DLD1 (cell line): ENCODE results near the gene RIMS1.
"Not testable (repeated sequence)": the region's sequence is repeated elsewhere in the genome, so short reads cannot be mapped to it uniquely, and the experiment has no call there.

ENCODE experiments used
- in situ Hi-C: cut with HindIII; loops from 2 replicates; pipeline ENCODE4 v1.10.0; 2017; ENCODE audit warnings: low sequenced_read_pairs

The RIMS1 gene

DNA sequence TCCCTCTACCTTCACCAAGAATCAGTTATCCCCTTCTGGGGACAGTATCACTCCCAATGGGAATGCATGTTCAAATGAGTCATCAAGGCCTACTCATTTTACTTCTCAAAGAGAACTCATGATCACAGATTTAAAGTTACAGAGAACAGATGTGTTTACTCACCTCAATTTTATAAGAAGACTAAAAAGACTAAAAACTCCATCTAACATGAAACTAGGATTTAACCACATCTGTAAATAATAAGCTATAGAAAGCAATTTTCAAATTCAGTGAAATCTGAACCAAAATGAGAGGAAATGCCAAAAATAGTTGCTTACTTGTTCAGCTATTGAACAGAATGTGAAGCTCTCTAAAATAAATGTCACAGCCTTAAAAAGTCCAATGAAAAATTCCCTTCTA lies 435.4 kb downstream of the RIMS1 start:
- in situ Hi-C loops: no loop called here

DNA sequence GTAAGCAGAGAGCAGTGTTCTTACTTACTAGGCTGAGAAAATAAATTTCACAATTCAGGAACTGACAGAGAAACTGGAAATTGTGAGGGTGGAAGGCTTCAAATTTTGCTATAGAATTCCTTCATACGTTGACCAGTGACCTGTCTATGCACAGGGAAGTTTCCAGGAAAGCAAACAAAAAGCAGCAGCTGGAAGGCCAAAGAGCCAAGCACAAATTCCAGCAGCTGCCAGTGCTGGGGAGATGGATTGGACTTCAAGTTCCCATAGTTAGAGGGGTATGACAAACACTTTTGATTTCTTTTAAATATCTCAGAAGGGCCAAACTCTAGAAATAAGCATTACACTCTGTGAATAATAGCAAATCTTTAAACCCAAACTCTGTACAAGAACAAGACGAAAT lies 436.4 kb downstream of the RIMS1 start:
- in situ Hi-C loops: no loop called here

DNA sequence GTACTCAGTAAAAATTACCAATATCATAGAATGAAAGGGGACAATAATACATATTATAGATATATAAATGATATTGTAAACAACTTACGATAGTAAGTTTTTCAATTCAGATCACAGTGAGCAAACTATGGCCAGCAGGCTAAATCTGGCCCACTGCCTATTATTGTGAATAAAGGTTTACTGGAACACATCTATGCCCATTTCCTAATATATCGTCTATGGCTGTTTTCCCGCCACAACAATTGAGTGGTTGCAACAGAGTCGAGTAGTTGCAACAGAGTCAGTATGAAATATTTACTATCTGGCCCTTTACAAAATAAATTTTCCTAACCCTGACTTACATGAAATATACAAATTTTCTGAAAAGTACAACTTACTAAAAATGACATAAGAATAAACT lies 438.2 kb downstream of the RIMS1 start:
- in situ Hi-C loops: no loop called here

DNA sequence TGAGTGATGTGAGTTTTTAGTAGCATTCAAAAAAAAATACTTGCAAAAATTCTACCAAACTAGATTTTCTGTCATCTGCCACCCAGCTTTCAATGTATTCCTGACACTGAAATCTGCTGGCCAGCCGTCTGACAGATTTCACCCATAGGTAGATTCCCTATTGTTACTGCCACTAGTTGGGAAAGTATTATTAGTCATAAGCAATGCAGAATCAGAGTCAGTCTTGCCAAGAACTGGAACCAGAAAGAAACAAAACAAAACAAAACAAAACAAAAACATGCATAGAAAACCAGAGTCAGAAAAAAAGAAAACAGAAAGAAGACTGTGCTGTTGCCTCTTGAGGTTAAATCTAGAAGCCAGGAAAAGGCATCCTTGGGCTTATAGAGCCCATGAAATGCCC lies 442.4 kb downstream of the RIMS1 start:
- in situ Hi-C loops: no loop called here

DNA sequence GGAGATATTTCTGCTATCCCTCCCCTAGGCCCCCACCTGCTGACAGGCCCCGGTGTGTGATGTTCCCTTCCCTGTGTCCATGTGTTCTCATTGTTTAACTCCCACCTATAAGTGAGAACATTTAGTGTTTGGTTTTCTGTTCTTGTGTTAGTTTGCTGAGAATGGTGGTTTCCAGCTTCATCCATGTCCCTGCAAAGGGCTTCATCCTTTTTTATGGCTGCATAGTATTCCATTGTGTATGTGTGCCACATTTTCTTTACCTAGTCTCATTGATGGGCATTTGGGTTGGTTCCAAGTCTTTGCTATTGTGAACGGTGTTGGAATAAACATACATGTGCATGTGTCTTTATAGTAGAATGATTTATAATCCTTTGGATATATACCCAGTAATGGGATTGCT lies 448.9 kb downstream of the RIMS1 start:
- in situ Hi-C loops: not testable (repeated sequence)

DNA sequence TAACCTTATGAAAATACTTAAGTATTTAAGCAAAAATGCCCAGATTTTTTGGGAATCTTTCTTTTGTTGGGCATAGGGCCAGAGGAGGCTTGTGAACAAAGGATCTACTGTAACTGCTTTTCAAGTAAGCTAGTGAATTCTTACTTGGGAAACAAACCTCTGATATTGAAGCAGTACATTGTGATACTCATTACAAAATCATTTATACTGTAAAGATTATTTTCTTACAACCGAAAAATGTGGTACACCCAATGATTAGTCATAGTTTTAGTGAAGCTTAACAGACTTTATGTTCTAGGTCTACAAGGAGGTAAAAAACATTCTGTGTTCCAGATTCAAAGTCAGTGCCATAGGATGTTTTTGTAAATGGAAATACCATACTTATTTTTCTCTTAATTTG lies 462.6 kb downstream of the RIMS1 start:
- in situ Hi-C loops: no loop called here

DNA sequence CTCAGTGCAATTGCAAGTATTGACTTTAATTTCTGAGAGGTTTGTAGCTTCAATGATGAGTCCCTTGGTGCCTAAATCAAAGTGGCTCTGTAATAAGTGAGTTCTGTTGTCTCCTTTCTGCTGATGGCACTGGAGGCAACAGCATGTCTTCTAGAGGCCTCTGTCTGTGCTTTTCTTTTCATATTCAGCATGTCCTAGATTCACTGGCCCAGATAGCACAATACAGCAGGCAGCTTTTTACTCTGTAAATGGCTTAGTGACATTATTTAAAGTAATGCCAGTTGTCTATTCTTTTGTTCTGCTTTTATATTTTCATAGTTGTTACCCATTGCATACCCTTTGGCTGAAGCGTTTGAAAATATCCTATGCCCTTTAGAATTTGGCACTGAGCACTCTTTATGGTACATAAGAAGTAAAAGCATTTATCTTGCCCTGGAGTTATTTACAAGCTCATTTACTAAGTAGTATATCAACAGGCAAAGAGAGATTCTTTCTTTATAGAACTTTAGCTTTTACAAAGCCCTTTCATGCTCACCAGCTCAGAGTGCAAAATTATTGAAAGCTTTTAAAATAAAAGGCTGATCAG lies 464.0 kb downstream of the RIMS1 start:
- in situ Hi-C loops: no loop called here

DNA sequence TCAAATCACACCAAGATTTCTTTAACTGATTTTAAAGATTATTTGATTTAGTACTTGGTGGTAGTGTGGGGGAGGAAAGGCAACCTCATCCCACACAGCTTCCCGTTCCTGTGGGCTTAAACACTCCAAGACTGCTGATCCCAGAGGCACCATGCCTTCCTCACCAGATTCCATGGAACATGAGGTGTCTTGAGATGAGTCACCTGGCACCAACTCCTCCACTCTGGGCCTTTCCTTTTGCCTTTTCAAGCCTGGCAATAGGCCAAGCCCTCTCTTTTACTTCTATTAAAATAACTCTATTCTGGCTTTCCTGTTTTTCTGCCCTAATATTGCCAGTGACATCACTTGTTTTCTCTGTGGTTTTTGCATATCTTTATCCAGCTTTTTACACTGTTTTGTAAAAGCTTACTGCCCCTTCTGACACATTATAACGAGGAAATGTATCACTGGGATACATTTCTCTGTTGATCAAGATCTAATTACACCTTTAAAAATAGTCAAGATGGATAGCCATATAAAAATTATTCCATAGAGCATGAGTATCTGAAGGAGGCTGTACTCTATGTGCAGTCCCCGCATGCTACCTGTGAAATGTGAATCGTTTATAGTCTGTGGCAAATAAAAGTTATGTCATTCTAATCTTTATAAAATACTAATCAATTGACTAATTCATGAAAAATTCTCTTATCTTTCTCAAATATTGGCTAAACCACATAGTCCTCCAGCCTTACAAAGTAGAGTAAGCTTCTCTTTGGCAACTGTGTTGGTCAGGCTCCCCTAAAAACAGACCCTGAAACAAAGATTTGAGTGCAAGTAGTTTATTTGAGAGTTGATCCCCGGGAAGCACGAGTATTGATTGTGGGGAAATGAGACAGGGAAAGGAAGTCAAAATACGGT lies 477.7 kb downstream of the RIMS1 start:
- in situ Hi-C loops: no loop called here

DNA sequence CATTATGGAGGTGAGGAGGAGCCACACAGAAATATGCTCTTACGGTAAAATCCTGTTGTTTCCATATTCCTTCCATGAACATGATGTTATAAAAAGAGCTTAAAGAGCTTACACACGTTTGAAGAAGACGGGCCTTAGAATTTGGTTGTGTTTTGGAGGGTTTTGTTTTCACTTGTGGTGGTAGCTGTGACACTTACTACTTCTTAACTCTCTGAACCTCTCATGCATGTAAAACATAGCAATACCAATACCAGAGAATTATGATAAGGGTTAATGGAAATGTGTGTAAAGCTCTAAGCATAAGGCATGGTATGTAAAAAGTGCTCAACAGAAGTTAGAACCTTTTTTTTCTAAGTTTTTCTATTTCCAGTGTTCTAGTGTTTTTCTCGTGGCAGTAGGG lies 479.4 kb downstream of the RIMS1 start:
- in situ Hi-C loops: no loop called here

DNA sequence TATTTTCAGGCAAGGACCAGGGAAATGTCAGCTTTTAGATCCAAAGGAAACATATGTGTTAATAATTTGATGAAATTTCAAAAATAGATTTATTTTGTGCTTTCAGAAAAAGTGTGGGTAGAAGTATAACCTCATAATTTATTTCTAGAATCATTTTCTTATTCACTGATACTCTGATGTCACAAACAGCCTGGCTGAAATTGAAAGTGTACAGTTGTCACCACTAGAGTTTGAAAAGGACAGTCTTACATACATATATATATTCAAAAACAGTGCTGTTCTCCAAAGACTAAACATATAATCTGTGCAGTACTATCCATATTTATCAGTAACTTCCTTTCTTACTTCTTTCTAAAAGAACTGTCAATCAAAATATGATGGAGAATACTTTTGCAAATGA lies 481.1 kb downstream of the RIMS1 start:
- in situ Hi-C loops: no loop called here

DNA sequence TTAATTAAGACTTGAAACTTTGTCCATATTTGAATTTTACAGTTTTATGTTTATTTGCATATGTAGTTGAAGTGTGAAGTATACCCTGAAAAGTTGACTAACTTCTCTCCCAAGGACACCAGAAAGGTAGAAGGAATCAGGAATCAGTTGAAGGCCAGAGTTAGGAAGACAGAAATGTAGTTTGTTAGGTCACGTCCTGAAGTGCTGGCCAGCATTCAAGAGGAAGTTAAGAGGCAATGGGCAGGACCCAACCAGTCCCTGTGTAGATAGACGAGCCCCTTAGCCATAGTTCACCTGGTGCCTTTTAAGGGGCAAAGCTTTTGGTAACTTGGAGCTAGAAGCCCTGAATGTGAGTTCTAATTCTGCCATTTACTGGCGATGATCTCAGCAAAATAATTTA lies 485.1 kb downstream of the RIMS1 start:
- in situ Hi-C loops: no loop called here

DNA sequence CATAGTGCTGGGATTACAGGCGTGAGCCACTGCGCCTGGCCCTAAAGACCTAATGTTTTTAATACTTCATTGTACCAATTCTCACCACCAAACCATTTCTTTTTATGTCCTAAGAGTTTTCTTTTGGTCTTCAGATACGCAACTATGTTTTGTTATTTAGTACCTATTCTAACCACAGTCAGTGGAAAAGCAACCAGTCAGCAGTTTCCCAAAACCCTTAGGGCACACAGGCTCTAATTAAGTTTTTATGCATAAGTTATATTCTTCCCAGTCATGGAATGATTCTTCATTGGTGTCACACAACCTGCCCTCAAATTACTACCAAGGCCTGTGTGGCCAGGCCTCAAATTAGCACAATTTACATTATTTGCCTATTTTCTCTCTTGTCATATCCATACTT lies 487.8 kb downstream of the RIMS1 start:
- in situ Hi-C loops: no loop called here

DNA sequence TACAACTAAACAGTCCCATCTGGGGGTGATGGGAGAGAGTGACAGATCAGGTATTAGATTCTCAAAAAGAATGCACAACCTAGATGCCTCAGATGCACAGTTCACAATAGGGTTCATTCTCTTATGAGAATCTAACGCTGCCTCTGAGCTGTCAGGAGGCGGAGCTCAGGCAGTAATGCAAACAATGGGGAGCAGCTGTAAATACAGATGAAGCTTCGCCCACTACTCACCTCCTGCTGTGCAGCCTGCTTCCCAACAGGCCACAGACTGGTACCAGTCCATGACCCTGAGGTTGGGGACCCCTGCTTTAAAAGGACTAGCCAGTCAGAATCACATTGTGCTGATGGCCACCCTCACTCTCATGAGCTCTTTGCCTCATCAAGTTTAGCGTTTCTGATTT lies 488.5 kb downstream of the RIMS1 start:
- in situ Hi-C loops: no loop called here

DNA sequence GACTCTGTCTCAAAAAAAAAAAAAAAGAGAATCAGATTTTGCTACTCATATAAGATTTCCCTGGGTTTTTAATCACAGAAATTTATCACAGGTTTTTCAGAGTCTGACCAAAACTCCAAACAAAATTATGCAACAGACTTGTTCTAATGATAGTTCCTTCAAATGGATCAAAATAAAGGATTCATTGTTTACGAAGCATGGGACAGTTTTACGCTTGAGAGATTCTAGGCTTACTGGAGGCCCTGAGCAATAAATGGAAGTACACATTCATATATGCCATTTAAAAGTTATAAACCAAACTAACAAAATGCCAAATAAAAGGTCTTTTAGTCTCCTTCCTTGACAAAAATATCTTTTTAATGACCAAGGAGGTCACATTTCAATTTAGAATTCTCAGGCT lies 490.4 kb downstream of the RIMS1 start:
- in situ Hi-C loops: no loop called here

DNA sequence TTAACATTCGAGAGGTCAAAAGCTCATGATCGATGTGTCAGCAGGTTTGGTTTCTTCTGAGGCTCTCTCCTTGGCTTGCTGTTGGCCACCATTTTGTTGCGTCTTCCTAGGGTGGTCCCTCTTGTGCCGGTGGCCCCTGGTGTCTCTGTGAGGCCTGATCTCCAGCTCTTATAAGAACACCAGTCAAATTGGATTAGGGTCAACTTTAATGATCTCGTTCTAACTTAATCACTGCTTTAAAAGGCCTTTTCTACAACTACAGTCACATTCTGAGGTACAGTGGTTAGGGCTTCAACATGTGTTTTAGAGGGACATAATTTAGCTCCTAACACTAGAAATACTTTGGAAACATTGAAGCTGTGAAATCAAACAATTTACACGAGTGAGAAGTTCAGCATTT lies 494.7 kb downstream of the RIMS1 start:
- in situ Hi-C loops: no loop called here

DNA sequence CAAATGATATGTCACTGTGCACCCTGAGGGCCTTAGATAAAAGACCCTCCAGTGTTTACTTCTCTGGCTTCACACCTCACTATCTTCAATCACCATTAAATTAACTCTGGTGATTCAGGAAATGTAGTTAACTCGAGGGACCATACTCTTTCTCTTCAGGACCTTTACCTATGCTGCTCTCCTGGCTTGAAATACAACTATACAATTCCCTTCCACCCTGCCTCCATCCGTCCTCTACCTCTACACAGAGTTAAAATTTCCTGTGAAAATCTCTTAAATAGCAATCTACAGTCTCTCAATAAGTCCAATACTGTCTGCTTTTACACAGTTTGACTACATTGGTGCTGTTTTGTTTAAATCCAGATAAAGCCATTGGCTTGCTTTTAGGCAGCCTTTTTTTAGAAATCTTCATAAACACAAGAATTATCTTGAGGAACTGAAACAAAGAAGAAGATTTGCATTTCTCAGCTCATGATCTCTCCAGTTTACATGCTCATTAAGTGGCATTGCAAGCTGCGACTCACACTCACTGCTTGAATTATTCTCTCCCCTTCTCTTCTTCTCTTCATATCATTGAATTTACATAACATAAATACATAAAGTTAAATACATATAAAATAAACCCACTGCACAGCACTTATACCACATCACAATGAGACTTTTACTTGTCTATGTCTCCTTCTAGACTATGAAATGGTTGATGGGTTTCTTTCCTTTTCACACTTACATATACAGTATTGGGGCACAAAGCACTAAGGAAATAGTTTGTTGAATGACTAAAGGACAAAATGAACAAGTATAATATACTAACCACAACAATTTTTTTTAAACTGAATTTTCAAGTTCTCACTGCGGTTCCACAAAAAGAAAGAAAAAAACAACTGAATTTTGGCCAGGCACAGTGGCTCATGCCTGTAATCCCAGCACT lies 496.5 kb downstream of the RIMS1 start:
- in situ Hi-C loops: no loop called here

DNA sequence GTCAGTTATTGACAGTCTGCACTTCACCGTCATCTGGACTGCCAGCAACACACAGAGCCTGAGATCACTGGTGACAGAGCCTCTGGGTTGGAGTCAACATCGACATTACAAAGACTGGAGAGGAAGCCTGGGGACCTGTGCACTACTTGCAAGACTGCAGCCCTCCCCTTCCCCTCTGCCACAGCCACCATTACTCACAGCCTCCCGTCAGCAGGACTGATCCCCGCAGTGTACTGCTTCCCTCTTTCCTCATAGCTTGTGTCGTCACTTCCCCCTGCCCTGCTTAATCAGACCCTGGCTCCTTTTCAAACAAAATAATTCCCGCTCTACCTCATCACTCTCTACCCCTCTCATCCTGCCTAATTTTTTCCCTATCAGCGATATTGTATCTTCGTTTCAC lies 500.0 kb downstream of the RIMS1 start:
- in situ Hi-C loops: no loop called here

DNA sequence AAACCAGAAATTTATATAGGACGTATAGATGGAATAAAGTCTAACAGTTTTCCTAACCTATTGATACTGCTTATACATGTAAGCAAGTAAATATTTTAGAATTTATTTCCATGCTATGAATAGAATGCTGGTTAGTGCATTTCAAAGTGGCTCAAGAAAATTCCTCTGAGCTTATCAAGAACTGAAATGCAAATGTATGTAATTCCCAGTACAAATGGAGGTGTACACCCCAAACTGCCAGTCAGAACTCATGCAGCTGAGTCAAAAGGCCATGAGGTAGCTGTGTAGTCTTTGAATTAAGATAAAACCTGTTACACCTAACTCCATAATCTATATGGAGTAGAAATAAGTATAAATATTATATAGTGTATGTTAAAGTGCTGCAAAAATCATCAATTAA lies 503.3 kb downstream of the RIMS1 start:
- in situ Hi-C loops: no loop called here

DNA sequence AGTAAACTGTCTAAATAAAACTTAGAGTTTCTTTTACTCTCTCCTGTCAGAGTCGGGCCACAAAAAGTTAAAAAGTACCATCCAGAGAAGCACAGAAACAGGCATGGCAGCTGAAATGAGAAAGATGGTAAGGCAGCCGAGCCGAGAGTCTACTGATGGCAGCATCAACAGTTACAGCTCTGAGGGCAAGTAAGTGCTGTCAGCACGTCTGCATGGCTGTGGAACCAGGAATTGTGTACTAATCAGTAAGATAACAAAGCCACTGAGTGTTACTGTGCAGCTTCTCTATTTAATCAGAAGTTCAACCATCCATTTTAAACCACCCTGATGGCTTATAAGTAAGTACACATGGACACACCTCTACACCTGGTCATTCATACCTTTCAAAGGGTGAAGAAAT lies 504.2 kb downstream of the RIMS1 start:
- in situ Hi-C loops: no loop called here

DNA sequence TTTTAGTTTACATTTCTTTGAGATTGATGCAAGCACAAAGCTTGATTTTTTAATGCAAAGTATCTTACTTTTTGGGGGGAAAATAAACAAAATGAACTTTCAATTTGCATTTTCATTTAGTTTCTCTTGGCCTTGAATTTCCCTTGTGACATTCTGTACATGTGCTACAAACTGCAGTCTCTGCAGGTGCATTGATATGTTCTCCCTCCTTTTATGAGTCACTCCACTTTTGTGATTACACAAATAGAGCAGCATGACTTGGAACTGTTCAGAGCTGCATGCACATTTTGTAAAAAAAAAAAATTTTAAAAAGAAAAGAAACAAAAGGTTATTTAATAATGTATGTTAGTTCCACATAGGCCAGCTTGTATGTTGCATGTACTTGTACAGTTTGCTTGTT lies 515.5 kb downstream of the RIMS1 start:
- in situ Hi-C loops: loop anchor here (25.0 kb wide), 1 partner anchor 735 kb away; no protein-coding TSS in a partner anchor

DNA sequence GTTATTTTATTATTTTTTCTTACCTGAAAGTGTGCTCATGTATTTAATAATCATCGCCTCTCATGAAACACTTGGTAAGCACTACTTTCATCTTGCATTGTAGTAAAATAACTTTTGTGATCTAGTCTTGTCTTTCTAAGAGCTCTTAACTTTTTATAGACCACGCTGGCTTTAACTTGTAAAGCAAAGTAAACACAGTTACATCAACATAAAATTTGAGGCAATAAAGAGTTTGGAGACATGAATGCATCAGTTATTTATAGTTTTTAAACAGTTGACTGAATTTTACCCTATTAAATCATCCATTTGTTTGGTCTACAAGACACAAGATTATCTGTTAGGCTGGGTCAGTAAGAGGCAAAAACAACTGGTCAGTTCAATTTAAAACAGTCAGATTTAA lies 517.1 kb downstream of the RIMS1 start:
- in situ Hi-C loops: loop anchor here (25.0 kb wide), 1 partner anchor 734 kb away; no protein-coding TSS in a partner anchor
